GM21423 (cell line): ENCODE results near the gene PSMD6.

Experiments used
- ATAC-seq: cut with Tn5 transposase; IDR thresholded peaks from one replicate; pipeline ENCODE4 v1.9.1; 2021; ENCODE audit warnings: mild to moderate bottlenecking, moderate library complexity; ENCODE audit not compliant: unreplicated experiment

The PSMD6 gene

GRCh38 chr3:63980830-63981498 lies 42.3 kb downstream of the PSMD6 start:
- no peak for ATAC-seq

DNA sequence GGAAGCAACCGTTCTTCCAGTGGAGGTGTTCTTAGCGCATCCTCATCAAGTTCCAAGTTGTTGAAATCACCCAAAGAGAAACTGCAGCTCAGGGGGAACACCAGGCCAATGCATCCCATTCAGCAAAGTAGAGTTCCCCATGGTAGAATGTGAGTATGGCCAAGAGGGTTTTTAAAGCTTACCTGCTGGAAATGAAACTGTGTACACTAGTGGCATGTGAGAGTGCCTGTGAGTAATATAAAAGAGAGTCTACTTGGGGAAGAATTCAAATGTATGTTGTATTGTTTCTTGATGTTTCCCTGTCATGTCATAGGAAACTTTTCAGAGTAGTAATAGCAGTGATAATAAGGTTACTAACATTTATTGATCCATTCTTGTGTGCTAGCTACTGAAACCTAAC lies 43.3 kb downstream of the PSMD6 start:
- no peak for ATAC-seq

GRCh38 chr3:63979093-63979885 lies 44.0 kb downstream of the PSMD6 start:
- ATAC-seq: no peak

GRCh38 chr3:63977893-63978292 lies 45.4 kb downstream of the PSMD6 start:
- ATAC-seq: no peak

- ATAC-seq: no peak
These were observed 46.5 kb downstream of the PSMD6 start for GRCh38 chr3:63976872-63977200.

DNA sequence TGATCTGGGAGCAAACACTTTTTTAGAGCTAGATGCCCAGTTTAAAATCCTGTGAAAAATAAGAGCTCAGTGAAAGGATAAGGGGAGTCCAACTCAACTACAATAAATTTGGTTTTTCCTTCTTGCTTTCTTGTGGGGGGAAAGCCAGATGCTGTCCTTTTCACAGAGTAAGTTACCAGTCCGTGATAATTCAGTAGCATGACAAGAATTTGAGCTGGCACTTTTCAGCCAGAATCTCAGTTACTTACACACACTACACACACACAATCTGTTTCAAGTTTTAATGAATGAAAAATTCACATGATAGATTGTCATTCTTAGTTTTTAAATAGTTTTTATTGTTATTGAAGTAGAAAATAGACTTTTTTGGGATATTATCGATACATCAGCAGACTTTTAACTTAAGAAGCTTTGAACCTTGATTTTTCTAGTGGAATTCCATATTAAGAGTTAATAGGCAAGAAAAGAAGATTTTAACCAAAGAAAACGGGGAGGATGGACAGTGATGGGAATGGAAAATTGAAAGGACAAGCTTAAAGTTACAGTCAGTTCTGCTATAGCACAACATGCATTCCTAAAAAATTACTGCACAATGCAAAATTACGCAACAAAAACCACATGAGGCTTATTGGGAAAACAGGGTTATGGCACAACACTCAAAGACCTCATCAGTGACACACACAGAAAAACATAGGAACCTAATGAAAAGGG lies 47.0 kb downstream of the PSMD6 start:
- ATAC-seq: no peak

- no peak for ATAC-seq
These were observed 47.6 kb downstream of the PSMD6 start for GRCh38 chr3:63975723-63976122.

- ATAC-seq: no peak
These were observed 48.8 kb downstream of the PSMD6 start for GRCh38 chr3:63974451-63974850.

- ATAC-seq: no peak
These were observed 49.9 kb downstream of the PSMD6 start for GRCh38 chr3:63973406-63973805.

GRCh38 chr3:63972987-63973386 lies 50.3 kb downstream of the PSMD6 start:
- no peak for ATAC-seq

GRCh38 chr3:63972196-63972595 lies 51.1 kb downstream of the PSMD6 start:
- no peak for ATAC-seq

- ATAC-seq: no peak
These were observed 52.4 kb downstream of the PSMD6 start for GRCh38 chr3:63970631-63971475.

- no peak for ATAC-seq
These were observed 53.4 kb downstream of the PSMD6 start for GRCh38 chr3:63969876-63970275.

- peak; percentile 23 for ATAC-seq
These were observed 54.5 kb downstream of the PSMD6 start for GRCh38 chr3:63968612-63969350.

GRCh38 chr3:63967675-63968611 lies 55.4 kb downstream of the PSMD6 start:
- ATAC-seq: peak; percentile 62

GRCh38 chr3:63966871-63967270 lies 56.4 kb downstream of the PSMD6 start:
- no peak for ATAC-seq

DNA sequence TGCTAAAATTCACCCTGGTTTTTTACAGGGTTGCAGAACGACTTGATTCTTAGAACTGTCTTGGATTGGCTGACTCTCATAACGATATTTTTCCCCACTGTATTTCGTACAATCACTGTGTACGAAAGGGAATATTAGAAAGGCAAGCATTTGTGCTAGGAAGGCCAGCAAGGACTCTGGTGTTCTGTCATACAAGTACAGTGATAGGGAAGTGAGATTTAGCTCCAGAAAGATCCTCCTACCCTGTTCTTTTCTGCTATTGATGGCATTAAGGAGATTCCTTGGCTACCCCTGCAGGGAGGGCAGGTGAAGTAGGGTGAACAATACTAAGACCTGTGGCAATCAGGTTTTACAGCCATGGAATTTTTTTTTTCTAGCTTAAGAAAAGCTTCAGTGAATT lies 57.3 kb downstream of the PSMD6 start:
- ATAC-seq: no peak

DNA sequence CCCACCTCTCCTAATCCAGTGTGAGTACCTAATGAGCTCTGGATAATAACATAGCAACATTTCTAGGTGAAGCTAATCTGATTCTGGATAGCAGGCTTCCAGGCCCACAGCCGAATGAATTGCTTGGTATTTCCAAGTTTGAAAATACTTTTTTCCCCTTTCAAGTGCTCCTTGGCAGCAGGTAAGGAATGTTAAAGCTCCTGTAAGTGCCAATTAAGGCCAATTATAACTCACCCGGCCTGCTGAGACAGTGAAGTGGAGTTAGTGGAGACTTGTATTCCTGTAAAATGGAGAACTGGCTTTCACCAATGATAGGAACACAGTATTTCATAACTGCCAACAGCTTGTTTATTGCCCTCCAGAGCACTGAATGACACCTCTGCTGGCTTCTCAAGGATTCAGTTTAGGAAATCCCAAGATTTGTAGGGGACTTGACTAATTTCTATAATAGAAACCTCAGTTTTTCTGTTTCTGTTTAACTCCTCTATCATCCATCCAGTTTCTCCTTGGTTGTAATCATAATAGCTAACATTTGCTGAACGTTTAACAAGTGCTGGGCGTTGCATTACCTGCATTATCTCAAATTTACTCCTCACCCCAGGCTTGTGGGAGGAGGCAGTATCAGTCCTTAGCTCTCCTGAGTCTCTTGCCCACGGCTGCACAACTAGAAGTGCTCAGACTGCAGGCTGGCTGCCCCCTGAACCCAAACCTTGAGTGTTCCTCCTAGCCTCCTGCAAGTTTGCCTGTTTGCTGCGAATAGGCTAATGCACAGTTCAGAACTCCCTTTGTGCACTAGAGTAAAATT lies 58.4 kb downstream of the PSMD6 start:
- ATAC-seq: no peak
